HUES64 (cell line): ENCODE measurements around the gene SERPINE1.

ENCODE experiments used
- H3K27ac ChIP-seq: 2 replicates; pipeline ENCODE4 v1.7.0; 2013; ENCODE audit warnings: low read depth, low read length, inconsistent platforms
- H3K27me3 ChIP-seq: 2 replicates; pipeline ENCODE4 v1.6.1; 2013; ENCODE audit warnings: mild to moderate bottlenecking, low read length; ENCODE audit not compliant: insufficient read depth
- H3K36me3 ChIP-seq: 2 replicates; pipeline ENCODE4 v1.6.1; 2013; ENCODE audit warnings: mild to moderate bottlenecking, low read length; ENCODE audit not compliant: insufficient read depth
- H3K4me1 ChIP-seq: 2 replicates; pipeline ENCODE4 v1.6.1; 2013; ENCODE audit warnings: mild to moderate bottlenecking, low read length, moderate library complexity; ENCODE audit not compliant: insufficient read depth
- H3K4me3 ChIP-seq: 2 replicates; pipeline ENCODE4 v1.5.1; 2013; ENCODE audit warnings: mild to moderate bottlenecking, low read length, moderate library complexity
- H3K9ac ChIP-seq: 2 replicates; pipeline ENCODE4 v1.6.1; 2013; ENCODE audit warnings: mild to moderate bottlenecking, low read depth, low read length
- H3K9me3 ChIP-seq: 2 replicates; pipeline ENCODE4 v1.6.1; 2013; ENCODE audit warnings: low read depth, low read length; ENCODE audit not compliant: insufficient read depth
- WGBS: fragments of 150-250, 120-280 bp; methylation state at CpG from one replicate; pipeline ENCODE4 v1.1.7; 2013; ENCODE audit warnings: missing lambda C conversion rate; 5-methylcytosine and 5-hydroxymethylcytosine counted together

Gene SERPINE1

DNA sequence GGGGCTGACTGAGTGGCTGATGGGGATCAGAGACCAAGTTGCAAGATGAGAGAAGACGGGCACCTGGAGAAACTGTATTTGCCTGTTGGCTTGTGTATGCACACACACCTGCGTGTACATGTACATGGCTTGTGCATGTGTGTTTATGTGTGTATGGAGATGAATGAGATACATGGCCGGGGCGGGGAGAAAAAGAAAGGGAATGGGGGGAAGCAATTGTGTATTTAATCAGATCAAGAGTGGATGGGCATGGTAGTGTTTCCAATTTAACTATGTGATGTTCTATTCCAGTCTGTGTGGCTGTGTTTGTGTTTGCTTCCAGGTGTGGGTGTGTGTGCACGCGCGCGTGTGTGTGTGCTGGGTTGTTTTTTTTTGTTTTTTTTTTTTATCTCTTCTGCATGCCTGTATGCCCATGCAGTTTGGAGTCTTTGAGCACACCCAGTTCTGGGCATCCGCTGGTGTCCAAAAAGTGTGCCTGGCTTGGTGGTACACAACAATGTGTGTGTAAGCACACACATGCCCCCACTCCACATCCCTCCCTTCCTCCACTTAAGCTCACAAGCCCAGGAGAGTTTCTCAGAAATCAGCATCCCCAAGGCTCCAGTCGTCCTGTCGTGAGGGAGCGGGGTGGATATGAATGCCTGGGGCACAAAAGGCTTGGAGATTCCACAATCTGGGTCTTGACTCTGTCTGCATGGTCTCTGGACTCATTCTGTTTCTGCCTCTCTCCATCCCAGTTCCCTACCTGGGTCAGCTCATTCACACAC, 40.9 kb downstream of the SERPINE1 start:
- peak overlapping the region; percentile 1; the same call in 1 of the 2 replicates for H3K27ac ChIP-seq
- H3K36me3 ChIP-seq = no peaks in the 10 kb centered on the region
- peaks cover 67% of the 10 kb centered on the region for H3K27me3 ChIP-seq
- peak overlapping the region; percentile 43 for H3K4me3 ChIP-seq
- H3K4me1 ChIP-seq = peaks cover 40% of the 10 kb centered on the region
- WGBS = 6% methylated on average over 8 of the region's 12 CpGs
- no peaks in the 10 kb centered on the region for H3K9me3 ChIP-seq
- H3K9ac ChIP-seq = peak overlapping the region; percentile 23; the same call in 1 of the 2 replicates

DNA sequence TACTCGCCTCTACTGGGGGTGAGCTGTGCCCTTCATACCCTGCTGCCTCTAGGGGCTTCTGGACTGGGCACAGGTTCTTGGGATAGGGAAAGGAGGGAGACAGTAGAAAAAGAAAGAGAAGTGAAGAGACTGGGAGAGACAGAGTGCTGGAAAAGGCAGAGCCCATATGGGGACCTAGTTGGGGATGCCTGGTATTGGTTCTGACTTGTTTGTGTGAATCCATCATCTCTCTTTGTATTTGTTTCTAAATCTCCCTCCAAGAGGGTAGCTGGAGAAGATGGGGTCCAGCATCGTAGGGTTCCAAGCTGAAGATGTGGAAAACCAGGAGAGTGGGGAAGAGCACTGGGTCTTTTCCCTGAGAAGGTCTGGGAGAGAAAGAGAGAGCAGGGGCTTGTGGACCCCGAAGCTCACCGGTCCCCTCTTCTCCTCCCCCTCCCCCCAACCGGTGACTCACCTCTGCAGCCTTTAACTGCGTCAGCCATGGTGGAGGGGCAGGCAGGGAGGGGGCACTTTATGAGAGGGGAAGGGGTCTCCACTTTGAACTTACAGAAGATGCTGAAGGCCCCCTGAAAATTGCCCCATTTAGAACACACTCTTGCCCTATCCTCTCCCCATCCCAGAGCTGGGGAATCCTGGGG, 41.6 kb downstream of the SERPINE1 start:
- peak overlapping the region; percentile 43 for H3K4me3 ChIP-seq
- peaks cover 74% of the 10 kb centered on the region for H3K27me3 ChIP-seq
- no peaks in the 10 kb centered on the region for H3K36me3 ChIP-seq
- peak overlapping the region; percentile 23; the same call in 1 of the 2 replicates for H3K9ac ChIP-seq
- H3K9me3 ChIP-seq = no peaks in the 10 kb centered on the region
- WGBS = 23% methylated on average over 2 of the region's 6 CpGs
- peaks cover 40% of the 10 kb centered on the region for H3K4me1 ChIP-seq
- peak overlapping the region; percentile 19; the same call in 1 of the 2 replicates for H3K27ac ChIP-seq

DNA sequence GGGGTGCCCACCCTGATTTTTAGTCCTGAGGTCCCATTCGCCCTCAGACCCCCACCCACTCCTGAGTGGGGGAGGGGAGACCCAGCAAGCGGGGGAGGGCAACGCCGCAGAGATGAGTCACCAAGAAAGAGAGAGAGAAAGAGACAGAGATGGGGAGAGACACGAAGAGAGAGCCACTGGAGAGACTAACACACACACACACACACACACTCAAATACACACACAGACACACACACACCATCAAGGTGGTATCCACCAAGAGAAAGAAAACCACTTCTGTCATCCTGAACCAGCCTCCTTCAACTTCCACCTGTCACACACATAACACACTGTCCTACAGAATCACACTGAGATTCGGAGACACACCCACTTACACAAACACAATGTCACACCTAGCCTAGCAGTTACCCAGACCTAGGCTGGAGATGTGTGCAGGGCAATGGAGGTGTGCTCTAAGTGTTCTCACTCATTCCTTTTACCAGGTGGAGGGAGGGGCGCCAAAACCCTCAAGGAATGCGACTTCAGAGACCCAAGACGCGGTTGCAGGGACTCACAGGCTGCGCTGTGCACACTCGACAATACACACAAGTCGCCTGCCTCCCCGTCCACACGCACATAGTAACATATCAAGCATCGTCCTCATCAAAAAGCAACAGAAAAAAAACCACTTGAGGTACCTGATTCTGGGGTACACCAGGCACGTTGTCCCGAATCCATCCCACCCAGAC, 42.4 kb downstream of the SERPINE1 start:
- Histone ChIP-seq H3K4me3 (peak overlapping the region; percentile 43), H3K36me3 (no peaks in the 10 kb centered on the region), H3K27ac (peak overlapping the region; percentile 19; the same call in 1 of the 2 replicates), H3K27me3 (peaks cover 79% of the 10 kb centered on the region), H3K4me1 (peaks cover 40% of the 10 kb centered on the region), H3K9ac (peak overlapping the region; percentile 28; the same call in 1 of the 2 replicates), H3K9me3 (no peaks in the 10 kb centered on the region)
- 1% methylated on average over 14 of the region's 18 CpGs for WGBS

DNA sequence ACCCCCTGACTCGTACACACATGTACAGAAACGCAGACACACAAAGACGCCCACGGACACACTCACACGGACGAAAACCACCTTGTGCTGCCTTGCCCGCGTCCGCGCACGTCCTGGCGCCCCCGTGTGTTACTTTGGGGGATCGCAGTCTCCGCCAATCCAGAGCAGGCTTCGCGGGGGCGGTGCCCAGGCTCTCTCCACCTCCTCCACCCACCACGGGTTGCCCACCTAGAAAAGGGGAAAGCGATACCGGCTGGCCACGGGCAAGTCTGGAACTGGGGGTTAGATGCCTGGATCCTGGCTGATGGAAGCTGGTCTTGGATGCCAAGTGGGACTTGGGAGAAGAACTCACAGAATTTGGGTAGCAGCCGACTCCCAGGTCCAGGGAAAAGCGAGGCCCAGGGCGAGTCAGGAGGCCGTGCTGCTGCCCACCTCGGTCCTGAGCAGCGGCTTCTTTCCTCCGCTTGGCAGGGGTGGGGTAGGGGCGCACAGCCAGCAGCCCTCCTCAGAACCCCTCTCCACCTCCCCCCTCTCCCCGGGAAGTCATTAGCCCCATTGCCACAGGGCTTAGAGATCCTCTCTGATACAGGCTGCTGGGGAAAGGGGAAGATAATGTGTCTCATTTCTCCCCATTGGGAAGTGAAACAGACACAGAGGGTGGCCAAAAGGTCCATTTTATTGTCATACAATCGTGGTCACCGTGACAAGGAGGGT, 43.1 kb downstream of the SERPINE1 start:
- 2% methylated on average over 32 of the region's 33 CpGs for WGBS
- Histone ChIP-seq H3K27ac (no peak overlapping the region), H3K4me3 (peak overlapping the region; percentile 43), H3K4me1 (peaks cover 36% of the 10 kb centered on the region), H3K36me3 (no peaks in the 10 kb centered on the region), H3K9ac (peak overlapping the region; percentile 28; the same call in 1 of the 2 replicates), H3K27me3 (peaks cover 79% of the 10 kb centered on the region), H3K9me3 (no peaks in the 10 kb centered on the region)

DNA sequence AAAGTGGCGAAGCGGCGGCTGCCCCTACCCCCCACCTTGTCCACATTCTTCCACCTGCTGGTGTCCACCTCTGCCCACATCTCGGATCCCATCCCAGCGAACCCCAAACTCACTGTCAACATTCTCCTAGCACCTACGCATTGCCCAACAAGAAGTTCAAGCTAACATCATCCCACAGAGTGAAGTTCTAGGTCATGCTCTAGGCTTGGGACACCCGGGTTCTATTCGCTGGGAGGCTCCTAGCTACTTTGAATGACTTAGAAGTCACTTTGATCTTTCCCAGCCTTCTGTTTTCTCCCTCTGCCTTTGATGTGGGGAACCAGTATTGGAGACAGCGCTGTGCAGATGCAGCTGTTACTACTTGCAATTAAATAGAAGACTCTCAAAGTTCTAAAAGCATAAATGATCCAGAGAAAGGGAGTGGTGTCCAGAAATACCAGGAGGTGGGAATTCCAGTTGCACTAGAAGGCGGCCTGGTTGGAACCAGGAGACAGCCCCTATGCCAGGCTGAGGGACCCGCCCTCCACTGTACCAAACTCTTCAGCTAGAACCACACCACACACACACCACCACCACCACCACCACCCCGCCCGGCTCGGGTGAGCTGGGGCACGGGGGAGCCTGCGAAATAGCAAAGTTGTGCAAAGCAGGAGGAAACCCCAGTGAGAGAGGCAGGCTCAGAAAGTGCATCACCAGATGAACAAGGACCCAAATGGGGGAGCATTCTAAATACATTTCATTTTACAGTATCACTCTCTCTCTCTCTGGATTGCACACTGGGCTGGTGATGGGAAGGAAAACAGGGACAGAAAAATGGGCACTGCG, 43.9 kb downstream of the SERPINE1 start:
- 6% methylated on average over 16 of the region's 17 CpGs for WGBS
- H3K36me3 ChIP-seq = no peaks in the 10 kb centered on the region
- H3K9me3 ChIP-seq = no peaks in the 10 kb centered on the region
- H3K4me3 ChIP-seq = peak overlapping the region; percentile 43; the same call in 1 of the 2 replicates
- no peak overlapping the region for H3K9ac ChIP-seq
- no peak overlapping the region for H3K27ac ChIP-seq
- H3K27me3 ChIP-seq = peaks cover 84% of the 10 kb centered on the region
- peaks cover 34% of the 10 kb centered on the region for H3K4me1 ChIP-seq

DNA sequence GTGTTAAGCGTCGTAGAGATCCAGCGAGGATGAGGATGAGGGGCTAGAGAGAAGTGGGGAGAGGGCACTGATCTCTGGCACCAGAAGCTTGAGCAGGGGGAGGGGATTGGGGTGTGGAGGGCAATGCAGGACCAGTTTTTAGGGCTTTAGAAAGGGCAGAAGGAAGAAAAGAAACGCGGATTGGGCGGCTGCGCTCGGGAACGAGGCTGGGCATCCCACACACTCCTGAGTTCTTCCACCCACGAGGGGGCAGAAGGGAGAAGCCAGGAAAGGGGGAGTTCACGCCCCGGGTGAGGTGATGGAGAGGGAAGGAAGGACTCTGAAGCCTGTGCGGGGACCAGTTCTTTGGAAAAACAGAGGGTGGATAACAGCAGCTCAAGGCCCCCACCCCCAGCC, 44.5 kb downstream of the SERPINE1 start:
- Histone ChIP-seq H3K27me3 (peaks cover 90% of the 10 kb centered on the region), H3K9ac (no peak overlapping the region), H3K4me3 (peak overlapping the region; percentile 46), H3K27ac (no peak overlapping the region), H3K36me3 (no peaks in the 10 kb centered on the region), H3K4me1 (peaks cover 34% of the 10 kb centered on the region), H3K9me3 (no peaks in the 10 kb centered on the region)
- WGBS = 4% methylated on average over 12 of the region's 13 CpGs

DNA sequence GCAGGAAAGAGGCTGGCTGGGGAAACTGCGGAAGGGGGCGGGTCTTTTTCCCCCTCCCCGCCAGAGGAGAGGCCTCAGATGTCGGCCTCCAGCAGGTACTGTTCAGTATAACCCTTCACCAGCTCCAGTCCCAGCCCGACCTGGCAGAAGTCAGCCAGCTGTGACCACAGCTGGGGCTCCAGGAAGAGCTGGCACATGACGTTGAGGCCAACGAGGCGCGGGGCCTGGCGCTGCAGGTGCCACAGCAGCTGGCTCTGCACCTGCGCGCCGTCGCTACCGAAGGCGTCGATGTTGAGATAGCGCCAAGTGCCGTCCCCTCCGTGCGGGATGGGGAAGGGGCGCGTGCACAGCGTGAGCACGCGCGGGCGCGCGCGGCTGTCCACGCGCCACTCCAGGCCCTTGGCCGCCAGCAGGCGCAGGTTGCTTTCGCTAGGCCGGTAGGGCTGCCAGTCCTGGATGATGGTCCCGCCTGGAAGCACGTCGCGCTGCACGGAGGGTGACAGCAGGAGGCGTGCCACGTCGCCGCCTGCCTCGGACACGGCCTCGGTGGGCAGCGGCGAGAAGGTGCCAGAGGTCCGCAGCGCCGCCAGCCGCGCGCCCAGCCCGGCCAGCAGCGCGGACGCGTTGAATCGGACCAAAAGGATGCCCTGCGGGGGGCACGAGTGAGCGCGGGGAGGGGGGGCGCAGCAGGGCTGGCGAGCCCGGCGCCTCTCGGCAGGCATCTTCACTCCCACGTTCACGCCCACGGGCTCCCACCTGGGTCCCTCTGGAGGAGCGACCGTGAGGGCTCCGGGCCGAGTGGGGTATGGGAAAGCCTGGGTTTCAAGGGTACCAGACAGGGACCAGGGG, 45.3 kb downstream of the SERPINE1 start:
- H3K36me3 ChIP-seq = no peaks in the 10 kb centered on the region
- under 1% methylated on average over 76 of the region's 79 CpGs for WGBS
- H3K27ac ChIP-seq = no peak overlapping the region
- H3K4me1 ChIP-seq = peaks cover 34% of the 10 kb centered on the region
- no peaks in the 10 kb centered on the region for H3K9me3 ChIP-seq
- H3K4me3 ChIP-seq = peak overlapping the region; percentile 46
- peaks cover 98% of the 10 kb centered on the region for H3K27me3 ChIP-seq
- H3K9ac ChIP-seq = no peak overlapping the region

DNA sequence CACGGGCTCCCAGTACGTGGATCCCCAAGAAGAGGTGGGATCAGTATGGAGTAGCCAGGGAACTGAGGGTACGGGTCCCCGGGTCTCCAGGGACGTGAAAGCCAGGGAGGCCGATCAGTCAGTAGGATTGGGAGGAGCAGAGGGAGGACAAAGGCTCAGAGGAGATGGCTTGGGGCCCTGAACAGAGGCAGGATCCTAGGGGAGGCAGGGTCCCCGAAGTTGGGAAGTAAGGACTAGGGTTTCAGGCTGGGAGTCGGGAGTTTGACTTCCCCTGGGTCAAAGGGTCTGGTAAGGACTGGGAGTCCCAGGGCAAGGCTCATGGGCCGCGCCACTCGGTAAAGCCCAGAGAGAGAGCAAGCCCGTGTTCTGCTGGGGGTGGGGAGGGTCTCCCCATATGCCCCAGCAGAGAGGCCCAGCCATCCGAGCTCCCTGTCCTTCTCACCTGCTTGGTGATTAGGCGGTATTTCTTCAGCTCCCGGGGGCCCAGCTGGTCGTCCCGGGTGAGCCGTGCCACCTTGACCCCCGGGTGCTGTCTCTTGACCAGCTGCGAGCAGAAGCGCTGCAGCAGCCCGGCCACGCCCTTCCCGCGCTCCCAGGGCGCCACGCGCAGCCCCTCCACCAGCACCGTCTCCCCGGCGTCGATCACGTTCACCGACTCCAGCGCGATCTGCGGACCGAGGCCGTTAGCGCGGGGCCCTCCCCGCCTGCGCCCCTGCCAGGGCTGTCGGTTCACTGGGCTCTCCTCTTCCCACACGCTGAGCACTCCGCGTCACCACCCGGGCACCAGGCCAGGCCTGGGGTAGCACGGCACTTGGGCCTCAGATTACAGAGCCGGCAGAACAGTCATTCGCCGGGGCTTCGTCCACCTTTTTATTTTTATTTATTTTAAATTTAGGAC, 46.2 kb downstream of the SERPINE1 start:
- no peak overlapping the region for H3K27ac ChIP-seq
- 4% methylated on average over 52 of the region's 53 CpGs for WGBS
- H3K4me1 ChIP-seq = peaks cover 28% of the 10 kb centered on the region
- no peaks in the 10 kb centered on the region for H3K9me3 ChIP-seq
- no peaks in the 10 kb centered on the region for H3K36me3 ChIP-seq
- no peak overlapping the region for H3K9ac ChIP-seq
- peaks cover 100% of the 10 kb centered on the region for H3K27me3 ChIP-seq
- peak overlapping the region; percentile 46 for H3K4me3 ChIP-seq

DNA sequence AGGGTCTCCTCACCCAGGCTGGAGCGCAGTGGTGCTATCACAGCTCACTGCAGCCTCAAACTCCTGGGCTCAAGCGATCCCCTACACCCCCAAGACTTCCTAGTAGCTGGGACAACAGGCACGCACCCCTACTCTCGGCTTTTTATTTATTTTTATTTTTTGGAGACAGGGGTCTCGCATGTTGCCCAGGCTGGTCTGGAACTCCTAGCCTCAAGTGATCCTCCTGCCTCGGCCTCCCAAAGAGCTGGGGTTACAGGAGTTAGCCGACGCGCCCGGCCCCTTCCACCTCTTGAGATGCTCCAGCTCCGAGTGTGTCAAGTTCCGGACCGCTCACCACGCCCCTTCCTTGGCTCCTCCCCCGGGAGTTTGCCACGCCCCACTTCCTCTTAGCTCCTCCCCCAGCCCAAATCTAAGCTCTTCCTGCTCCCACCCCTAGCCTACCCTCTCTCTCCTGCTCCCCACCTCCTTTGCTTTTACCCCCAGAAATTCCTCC, 46.9 kb downstream of the SERPINE1 start:
- WGBS = 16% methylated on average over 16 of the region's 16 CpGs
- H3K4me3 ChIP-seq = peak overlapping the region; percentile 52

More for the DNA sequence above, 46.9 kb downstream of the SERPINE1 start:
- H3K9me3 ChIP-seq = no peaks in the 10 kb centered on the region
- H3K9ac ChIP-seq = no peak overlapping the region
- peaks cover 21% of the 10 kb centered on the region; the same call in 1 of the 2 replicates for H3K4me1 ChIP-seq
- no peak overlapping the region for H3K27ac ChIP-seq
- peaks cover 100% of the 10 kb centered on the region for H3K27me3 ChIP-seq
- no peaks in the 10 kb centered on the region for H3K36me3 ChIP-seq
